Left cardiac atrium (tissue), 4 donors: Measurements from ENCODE around the gene PLA2G10. TPM values are rescaled to one million over a fixed set of nuclear protein-coding genes. Genes with fewer than 3 reads are reported as not detected.
A peak's percentile ranks its signal among the peaks of the same experiment; 100 is the strongest.
"Not testable (repeated sequence)": the region's sequence is repeated elsewhere in the genome, so short reads cannot be mapped to it uniquely, and the experiment has no call there.

ENCODE experiments used
- ATAC-seq, 2 donors: fragments of 200-7000 bp; cut with Tn5 transposase; one replicate each; pipeline ENCODE4 v1.9.1; 2020; ENCODE audit warnings: mild to moderate bottlenecking in 2 of 2, moderate library complexity in 2 of 2
- DNase-seq: peaks from one replicate; pipeline ENCODE4 v3.0.0-alpha.2; 2020
- intact Hi-C, 2 donors: fragments of 100-400 bp; cut with DNase I; formaldehyde crosslinking; loops; one replicate each; pipeline versions ENCODE4 v1.14.1 to v1.15.1; 2022 to 2023
- total RNA-seq, 2 donors: library from RNA; stranded (reverse); fragmentation: NEBNext Ultra II Directional; extraction: Animal tissue kit (Norgen Biotek cat#: 25700); gene quantifications; one replicate each; pipeline ENCODE4 v1.2.1, GENCODE V29; 2021
- donor health status: DM: no; HTN: yes; CAD: no.
- donor health status: DM: no; HTN: yes; CAD: no; lungs with severe emphysema.
- donor health status: DM: yes; HTN: yes; CAD: no.
- donor health status: Dilated cardiomyopathy.

PLA2G10 gene
- total RNA-seq, 2 donors from 2014 or later = not detected

GRCh38 chr16:14668556-14669223, 25.4 kb downstream of the PLA2G10 start:
- intact Hi-C loops = no loop called here
- DNase-seq (no peak), ATAC-seq (no peak)

- intact Hi-C loops = no loop called here
- ATAC-seq = no peak
- DNase-seq = no peak
These were observed 26.5 kb downstream of the PLA2G10 start for GRCh38 chr16:14667347-14668266.

- intact Hi-C loops = no loop called here
- DNase-seq (no peak), ATAC-seq (no peak)
These were observed 36.0 kb downstream of the PLA2G10 start for GRCh38 chr16:14658063-14658462.

DNA sequence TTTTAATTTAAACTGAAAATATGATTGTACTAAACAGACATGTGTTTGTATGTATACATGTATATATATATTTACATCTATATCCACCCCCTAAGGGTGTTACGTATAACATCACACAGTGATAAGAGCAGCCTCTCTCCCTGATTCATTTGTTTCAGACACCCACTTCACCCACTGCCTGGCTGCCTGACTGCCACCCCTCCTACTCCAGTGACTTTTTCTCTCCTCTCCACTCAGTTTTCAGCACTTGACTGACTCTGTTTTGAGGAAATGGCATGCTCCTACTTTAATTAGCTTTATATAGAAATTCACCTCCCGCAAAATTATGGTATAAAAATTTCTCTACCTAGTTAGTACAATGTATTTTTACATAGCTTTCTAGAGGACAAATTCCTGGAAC, 41.4 kb downstream of the PLA2G10 start:
- intact Hi-C loops = no loop called here
- ATAC-seq (no peak), DNase-seq (no peak)

GRCh38 chr16:14650629-14651028, 43.5 kb downstream of the PLA2G10 start:
- ATAC-seq = no peak
- intact Hi-C loops = no loop called here

DNA sequence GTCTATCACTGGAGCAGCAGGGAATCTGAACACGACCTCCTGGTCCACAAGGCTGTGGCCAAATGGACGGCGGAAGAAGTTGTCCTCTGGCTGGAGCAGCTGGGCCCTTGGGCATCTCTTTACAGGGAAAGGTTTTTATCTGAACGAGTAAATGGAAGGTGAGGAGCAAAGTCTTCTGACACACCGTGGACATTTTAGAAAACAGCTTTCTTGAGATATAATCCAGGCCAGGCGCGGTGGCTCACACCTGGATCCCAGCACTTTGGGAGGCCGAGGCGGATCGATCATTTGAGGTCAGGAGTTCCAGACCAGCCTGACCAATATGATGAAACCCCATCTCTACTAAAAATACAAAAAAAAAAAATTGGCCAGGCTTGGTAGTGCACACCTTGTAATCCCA, 44.3 kb downstream of the PLA2G10 start:
- ATAC-seq (no peak), DNase-seq (no peak)
- intact Hi-C loops = no loop called here

More at GRCh38 chr16:14650629-14651028, 43.5 kb downstream of the PLA2G10 start:
- no peak for DNase-seq

DNA sequence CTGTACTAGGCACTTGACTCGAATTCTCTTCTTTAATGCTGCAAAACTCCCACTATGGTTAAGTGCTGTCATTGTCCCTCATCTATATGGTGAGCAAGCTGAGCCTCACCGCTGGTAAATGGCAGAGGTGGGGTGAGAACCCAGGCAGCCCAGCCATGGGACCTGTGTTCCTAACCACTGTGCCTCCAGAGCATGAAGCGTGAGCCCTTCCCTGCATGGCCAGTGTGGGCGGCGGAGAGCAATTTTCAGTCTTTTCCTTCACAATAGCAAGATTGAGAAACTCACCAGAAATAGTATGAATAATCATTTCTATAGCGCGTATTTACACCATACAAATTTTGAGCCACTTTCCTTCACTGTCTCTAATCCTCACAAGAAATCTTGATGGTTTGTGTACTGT, 52.2 kb downstream of the PLA2G10 start:
- ATAC-seq (no peak), DNase-seq (no peak)
- intact Hi-C loops = no loop called here

- ATAC-seq (no peak), DNase-seq (no peak)
- intact Hi-C loops = no loop called here
These were observed 52.9 kb downstream of the PLA2G10 start for GRCh38 chr16:14641206-14641605.

DNA sequence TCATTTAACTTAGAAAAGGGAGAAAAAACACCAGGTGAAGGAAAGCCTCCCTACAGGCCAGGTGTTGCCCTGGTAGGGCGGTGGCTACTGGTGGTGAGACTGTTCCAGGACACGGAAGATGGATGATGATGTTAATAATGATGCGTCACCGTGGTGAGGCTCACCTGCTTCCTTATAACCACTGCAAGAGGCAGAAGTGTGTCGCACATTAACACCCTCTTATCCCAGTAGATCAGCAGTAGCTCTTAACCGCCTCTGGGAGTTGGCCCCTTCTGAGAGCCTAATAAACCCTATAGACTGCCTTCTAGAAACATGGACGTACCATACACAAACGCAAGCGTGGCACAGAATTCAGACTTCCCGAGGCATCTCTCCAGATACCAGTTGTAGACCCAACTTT, 53.6 kb downstream of the PLA2G10 start:
- DNase-seq (no peak), ATAC-seq (no peak)
- intact Hi-C loops = no loop called here

DNA sequence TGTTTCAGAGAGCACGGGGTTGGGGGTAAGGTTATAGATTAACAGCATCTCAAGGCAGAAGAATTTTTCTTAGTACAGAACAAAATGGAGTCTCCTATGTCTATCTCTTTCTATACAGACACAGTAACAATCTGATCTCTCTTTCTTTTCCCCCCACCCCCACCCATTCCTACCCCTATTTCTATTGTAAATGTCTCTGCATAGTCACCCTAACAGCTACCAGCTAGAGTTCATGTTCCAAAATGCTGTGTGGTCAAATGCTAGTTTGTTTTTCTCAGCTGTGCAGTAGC, 57.2 kb downstream of the PLA2G10 start:
- ATAC-seq, DNase-seq, intact Hi-C loops: not testable (repeated sequence)

- intact Hi-C loops, ATAC-seq: not testable (repeated sequence)
These were observed 57.7 kb downstream of the PLA2G10 start for GRCh38 chr16:14636179-14636950.

GRCh38 chr16:14635395-14636165, 58.5 kb downstream of the PLA2G10 start:
- DNase-seq = no peak
- ATAC-seq = no peak
- intact Hi-C loops = no loop called here

More at GRCh38 chr16:14636179-14636950, 57.7 kb downstream of the PLA2G10 start:
- DNase-seq = not testable (repeated sequence)

DNA sequence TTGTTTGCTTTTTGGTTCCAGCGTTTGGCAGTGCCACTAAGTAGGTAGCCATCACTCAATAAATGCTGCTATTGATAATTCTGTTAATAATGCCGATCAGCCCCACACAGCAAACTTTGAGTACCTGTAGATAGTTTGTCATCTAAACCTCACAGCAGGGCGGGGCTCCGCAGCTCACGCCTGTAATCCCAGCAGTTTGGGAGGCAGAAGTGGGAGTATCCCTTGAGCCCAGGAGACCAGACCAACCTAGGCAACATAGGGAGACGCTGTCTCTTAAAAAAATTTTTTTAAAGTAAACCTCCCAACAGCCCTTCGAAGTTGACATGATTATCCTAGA, 59.8 kb downstream of the PLA2G10 start:
- DNase-seq (no peak), ATAC-seq (no peak)
- intact Hi-C loops = no loop called here

DNA sequence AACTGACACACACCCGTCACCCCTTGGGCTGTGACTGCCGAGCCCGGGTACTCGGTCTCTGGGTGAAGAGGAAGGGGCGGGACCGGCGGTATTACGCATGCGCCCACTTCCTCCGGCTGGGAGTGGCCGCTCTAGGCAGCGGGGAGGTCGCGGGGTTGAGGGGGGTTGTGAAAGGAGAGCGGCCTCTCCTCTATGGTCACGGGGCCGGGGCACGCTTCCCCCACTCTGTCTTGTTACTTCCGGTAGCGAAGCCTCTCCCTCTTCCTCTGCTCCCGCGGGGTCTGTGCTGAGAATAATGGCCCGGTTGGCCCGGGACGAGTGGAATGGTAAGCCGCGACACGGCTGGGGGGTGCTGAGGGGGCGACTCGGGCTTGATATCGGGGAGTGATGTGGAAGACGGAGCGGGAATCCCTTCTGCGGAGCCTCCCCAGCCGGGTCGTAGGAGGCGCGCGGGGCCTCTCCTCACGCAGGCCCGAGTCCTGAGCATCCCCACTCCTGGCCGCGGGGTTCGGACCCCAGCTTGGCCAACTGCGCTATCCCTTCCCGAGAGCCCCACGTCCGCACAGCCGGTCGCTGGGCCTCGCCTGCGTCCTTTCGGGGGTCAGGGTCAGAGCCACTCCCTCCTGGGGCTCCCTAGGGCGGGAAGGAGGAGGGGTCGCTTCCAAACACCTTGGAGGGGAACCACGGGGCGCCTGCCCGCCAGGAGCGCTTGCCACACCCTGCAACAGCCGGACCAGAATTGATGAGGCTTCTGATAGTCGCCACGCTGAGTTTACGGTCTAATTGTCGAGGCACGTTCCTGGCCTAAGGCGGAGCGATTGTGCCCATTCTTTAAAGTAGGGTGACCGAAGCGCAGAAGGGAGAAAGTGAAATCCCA, 61.2 kb downstream of the PLA2G10 start, which contains the start of gene BFAR:
TSS of gene BFAR (plus strand) at position 259 of the 877 bp plus-strand sequence. CDS start 11,396 bp downstream, outside the sequence.
- peak; percentile 94 for ATAC-seq
- intact Hi-C loops = no loop called here

GRCh38 chr16:14630620-14631330, 63.3 kb downstream of the PLA2G10 start:
- DNase-seq, intact Hi-C loops, ATAC-seq: not testable (repeated sequence)

More for the DNA sequence above, 61.2 kb downstream of the PLA2G10 start, which contains the start of gene BFAR:
- peak; percentile 100 for DNase-seq

DNA sequence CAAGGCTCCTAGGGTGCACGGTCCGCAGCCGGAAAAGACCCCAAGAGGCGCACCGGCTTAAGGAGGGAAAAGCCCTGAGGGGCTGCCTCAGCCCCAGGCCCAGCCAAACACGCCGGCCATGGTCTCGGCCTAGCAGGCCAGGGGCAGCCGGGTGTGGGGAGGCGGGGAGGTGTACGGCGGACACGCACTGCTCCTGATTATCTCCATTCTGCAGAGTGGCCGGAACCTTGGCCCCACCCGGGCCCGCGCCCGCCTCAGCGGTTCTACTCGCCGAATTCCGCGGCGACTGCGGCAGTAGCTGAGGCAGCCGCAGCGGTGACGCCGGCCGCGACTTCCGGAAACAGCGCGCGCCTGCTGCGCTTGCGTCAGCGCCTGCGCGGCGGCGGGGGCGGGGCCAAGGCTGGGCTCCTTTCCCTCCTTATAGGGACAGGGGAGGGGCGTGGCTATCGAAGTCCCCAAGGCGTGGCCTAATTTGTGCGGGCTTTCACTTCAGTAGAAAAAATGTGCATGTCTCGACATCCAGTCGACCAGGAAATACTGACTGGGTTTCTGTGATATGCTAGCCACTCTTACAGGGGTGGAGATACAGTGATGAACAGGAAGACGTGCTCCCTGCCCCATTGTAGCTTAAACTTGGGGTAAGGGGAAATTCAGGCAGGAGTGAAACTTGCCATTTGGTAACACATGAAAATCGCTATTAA, 64.0 kb downstream of the PLA2G10 start, which contains the start of gene PARN:
TSS of gene PARN (minus strand) at position 342 of the 701 bp plus-strand sequence. CDS start at position 207, 135 bp downstream.
- intact Hi-C loops = no loop called here
- ATAC-seq (peak; percentile 83), DNase-seq (peak; percentile 98)

GRCh38 chr16:14629612-14629918, 64.5 kb downstream of the PLA2G10 start:
- no peak for DNase-seq
- intact Hi-C loops = no loop called here
- ATAC-seq = no peak
